H1 (cell line): ENCODE results near the gene ZDHHC17. TPM values are rescaled to one million over a fixed set of nuclear protein-coding genes. Genes with fewer than 3 reads are reported as not detected.

Experiments used
- CTCF ChIA-PET: fragments of 300-600 bp; sonication (Branson Sonifier 250); formaldehyde crosslinking; loops from one replicate; lab custom pipeline; 2021; ENCODE audit not compliant: partially characterized antibody; lab: Charles Lee
- POLR2A ChIA-PET: fragments of 300-600 bp; sonication (Branson Sonifier 250); formaldehyde crosslinking; loops from one replicate; lab custom pipeline; 2021; ENCODE audit warnings: inconsistent platforms; ENCODE audit not compliant: partially characterized antibody; lab: Charles Lee
- DNase-seq, 2 experiments: peaks; one replicate each; pipeline versions ENCODE4 v3.0.0 to v3.0.0-alpha.2; 2010 to 2022; ENCODE audit warnings: low spot score in 2 of 2, low read depth in 1 of 2, mixed read lengths in 1 of 2
- FAIRE-seq: peaks from 2 replicates; lab custom pipeline; 2011; peaks lifted over from hg19 to GRCh38; lab: Jason Lieb, UNC
- H2AFZ ChIP-seq: 2 replicates; pipeline ENCODE4 v1.8.1; 2012; ENCODE audit warnings: low read length, inconsistent platforms
- H2AK5ac ChIP-seq: 2 replicates; pipeline ENCODE4 v1.6.1; 2013; ENCODE audit warnings: low read depth, low read length
- H2BK120ac ChIP-seq: replicated peaks from 2 replicates; pipeline ENCODE3; 2013; ENCODE audit warnings: low read depth, low read length, inconsistent platforms
- H2BK12ac ChIP-seq: 2 replicates; pipeline ENCODE4 v1.6.1; 2013; ENCODE audit warnings: low read depth, low read length
- H2BK15ac ChIP-seq: 2 replicates; pipeline ENCODE4 v1.6.1; 2013; ENCODE audit warnings: low read length
- H2BK20ac ChIP-seq: 2 replicates; pipeline ENCODE4 v1.6.1; 2013; ENCODE audit warnings: low read length
- H2BK5ac ChIP-seq: 2 replicates; pipeline ENCODE4 v1.6.1; 2013; ENCODE audit warnings: low read depth, low read length
- H3K14ac ChIP-seq: 2 replicates; pipeline ENCODE4 v1.6.1; 2013; ENCODE audit warnings: inconsistent platforms; ENCODE audit not compliant: insufficient read length
- H3K18ac ChIP-seq: 2 replicates; pipeline ENCODE4 v1.6.1; 2013; ENCODE audit warnings: low read length; ENCODE audit errors: extremely low read depth
- H3K23ac ChIP-seq: 2 replicates; pipeline ENCODE4 v1.6.1; 2013; ENCODE audit warnings: inconsistent platforms; ENCODE audit not compliant: insufficient read length
- H3K23me2 ChIP-seq: 2 replicates; pipeline ENCODE4 v1.6.1; 2013; ENCODE audit warnings: low read depth, low read length
- H3K27ac ChIP-seq: 2 replicates; pipeline ENCODE4 v1.6.1; 2011; ENCODE audit warnings: low read depth, low read length, inconsistent platforms
- H3K27me3 ChIP-seq, 4 experiments: replicated peaks in 1 of 4; 1 replicate in 1 of 4; 2 replicates in 3 of 4; pipeline versions ENCODE4 v1.6.1 to v1.8.1; 2011 to 2013; ENCODE audit warnings: low read length in 3 of 4, mild to moderate bottlenecking in 3 of 4, inconsistent platforms in 2 of 4, mixed read lengths in 2 of 4, moderate library complexity in 1 of 4; ENCODE audit not compliant: control insufficient read depth in 3 of 4, insufficient read depth in 3 of 4; ENCODE audit errors: extremely low read depth in 1 of 4
- H3K36me3 ChIP-seq, 4 experiments: 2 replicates each; pipeline versions ENCODE4 v1.6.1 to v1.8.1; 2011 to 2013; ENCODE audit warnings: mild to moderate bottlenecking in 4 of 4, low read length in 3 of 4, moderate library complexity in 2 of 4, control low read depth in 1 of 4, inconsistent platforms in 1 of 4; ENCODE audit not compliant: insufficient read depth in 4 of 4, control insufficient read depth in 2 of 4
- H3K4ac ChIP-seq: replicated peaks from 2 replicates; pipeline ENCODE3; 2013; ENCODE audit warnings: low read length, low read depth, mixed read lengths, inconsistent platforms; ENCODE audit not compliant: insufficient read length
- H3K4me1 ChIP-seq, 4 experiments: replicated peaks in 1 of 4; 1 replicate in 1 of 4; 2 replicates in 3 of 4; pipeline versions ENCODE4 v1.6.1 to v1.8.1; 2011 to 2013; ENCODE audit warnings: low read length in 3 of 4, inconsistent platforms in 2 of 4, mixed read lengths in 1 of 4; ENCODE audit not compliant: insufficient read depth in 4 of 4, control insufficient read depth in 3 of 4
- H3K4me2 ChIP-seq, 2 experiments: 2 replicates each; pipeline versions ENCODE4 v1.6.1 to v1.8.1; 2011 to 2013; ENCODE audit warnings: low read depth in 2 of 2, low read length in 2 of 2, control low read depth in 1 of 2, inconsistent platforms in 1 of 2, mild to moderate bottlenecking in 1 of 2; ENCODE audit not compliant: insufficient read depth in 1 of 2
- H3K4me3 ChIP-seq, 4 experiments: fragments of 200-600, 300-600 bp in 1 of 4; sonication (generic), shearing (Covaris generic), sonication (Bioruptor Twin) in 1 of 4; 2 replicates each; pipeline versions ENCODE4 v1.5.1 to v1.8.1; 2011 to 2016; ENCODE audit warnings: low read length in 4 of 4, low read depth in 3 of 4, control low read depth in 2 of 4, inconsistent platforms in 2 of 4, mild to moderate bottlenecking in 2 of 4, mixed read lengths in 1 of 4, moderate library complexity in 1 of 4; ENCODE audit not compliant: insufficient read depth in 2 of 4; ENCODE audit errors: extremely low read depth in 1 of 4
- H3K56ac ChIP-seq: replicated peaks from 2 replicates; pipeline ENCODE3; 2013; ENCODE audit warnings: low read depth, mild to moderate bottlenecking, mixed read lengths, low read length, inconsistent platforms; ENCODE audit not compliant: insufficient read length
- H3K79me1 ChIP-seq: 2 replicates; pipeline ENCODE4 v1.6.1; 2013; ENCODE audit warnings: low read depth, low read length, control low read depth
- H3K79me2 ChIP-seq, 2 experiments: 2 replicates each; pipeline versions ENCODE4 v1.6.1 to v1.8.1; 2012 to 2013; ENCODE audit warnings: low read length in 2 of 2, mild to moderate bottlenecking in 2 of 2, inconsistent platforms in 1 of 2; ENCODE audit not compliant: insufficient read depth in 2 of 2, control insufficient read depth in 1 of 2
- H3K9ac ChIP-seq, 4 experiments: replicated peaks in 1 of 4; 1 replicate in 1 of 4; 2 replicates in 3 of 4; pipeline versions ENCODE4 v1.6.1 to v1.8.1; 2011 to 2013; ENCODE audit warnings: low read depth in 3 of 4, low read length in 3 of 4, control low read depth in 2 of 4, mild to moderate bottlenecking in 2 of 4, moderate library complexity in 2 of 4, inconsistent platforms in 1 of 4; ENCODE audit errors: extremely low read depth in 1 of 4
- H3K9me3 ChIP-seq, 2 experiments: 2 replicates each; pipeline versions ENCODE4 v1.6.1 to v1.8.1; 2012 to 2013; ENCODE audit warnings: mild to moderate bottlenecking in 2 of 2, moderate library complexity in 2 of 2, control low read depth in 1 of 2, inconsistent platforms in 1 of 2, low read depth in 1 of 2, low read length in 1 of 2, mixed read lengths in 1 of 2; ENCODE audit not compliant: insufficient read depth in 2 of 2
- H4K20me1 ChIP-seq, 2 experiments: replicated peaks in 1 of 2; 2 replicates each; pipeline versions ENCODE3 to v1.8.1; 2011 to 2013; ENCODE audit warnings: inconsistent platforms in 2 of 2, low read length in 2 of 2, mild to moderate bottlenecking in 1 of 2; ENCODE audit not compliant: insufficient read depth in 2 of 2, control insufficient read depth in 1 of 2
- H4K5ac ChIP-seq: 2 replicates; pipeline ENCODE4 v1.6.1; 2013; ENCODE audit warnings: low read length, low read depth, mixed read lengths, inconsistent platforms; ENCODE audit not compliant: insufficient read length
- H4K8ac ChIP-seq: 2 replicates; pipeline ENCODE4 v1.8.0; 2013; ENCODE audit warnings: mild to moderate bottlenecking, moderate library complexity, low read length, inconsistent platforms; ENCODE audit not compliant: insufficient read depth; ENCODE audit errors: extremely low read depth
- H4K91ac ChIP-seq: replicated peaks from 2 replicates; pipeline ENCODE3; 2013; ENCODE audit warnings: low read length, mixed read lengths, inconsistent platforms; ENCODE audit not compliant: insufficient read length
- CTCF ChIP-seq, 3 experiments: IDR thresholded peaks; 1 replicate in 2 of 3; 2 replicates in 1 of 3; pipeline versions ENCODE4 v1.5.1 to v1.6.1; 2011; ENCODE audit warnings: low read length in 3 of 3, mild to moderate bottlenecking in 3 of 3, inconsistent platforms in 2 of 3, low read depth in 1 of 3, moderate library complexity in 1 of 3; ENCODE audit not compliant: insufficient read depth in 1 of 3; ENCODE audit errors: control extremely low read depth in 1 of 3
- EZH2 ChIP-seq: fragments of 200-600 bp; sonication (generic); IDR thresholded peaks from 2 replicates; pipeline ENCODE4 v1.7.1; 2012; ENCODE audit warnings: low read depth, mild to moderate bottlenecking, moderate library complexity, low read length, inconsistent platforms; ENCODE audit not compliant: severe bottlenecking
- HDAC6 ChIP-seq: IDR thresholded peaks from one replicate; pipeline ENCODE4 v1.7.1; 2012; ENCODE audit warnings: low read depth, mild to moderate bottlenecking, inconsistent platforms, low read length, moderate library complexity
- POU5F1 ChIP-seq: IDR thresholded peaks from 2 replicates; pipeline ENCODE4 v1.6.1; 2011; ENCODE audit warnings: low read depth, mild to moderate bottlenecking, low read length, moderate library complexity
- RFX5 ChIP-seq: IDR thresholded peaks from 2 replicates; pipeline ENCODE4 v1.6.1; 2011; ENCODE audit warnings: low read depth, low read length, improper control_type of control experiment, borderline replicate concordance
- RNF2 ChIP-seq: fragments of 200-900, 300-1000 bp; sonication (generic); IDR thresholded peaks from 2 replicates; pipeline ENCODE4 v1.7.1; 2016; ENCODE audit warnings: borderline replicate concordance, low read depth, mild to moderate bottlenecking, antibody characterized with exemption, low read length; ENCODE audit not compliant: poor library complexity, severe bottlenecking; ENCODE audit errors: missing control alignments
- SIN3A ChIP-seq, 2 experiments: IDR thresholded peaks in 1 of 2; conservative IDR thresholded peaks in 1 of 2; 2 replicates each; pipeline ENCODE4 v1.6.1; 2011 to 2012; ENCODE audit warnings: low read length in 2 of 2, improper control_type of control experiment in 1 of 2, low read depth in 1 of 2, mild to moderate bottlenecking in 1 of 2
- SP4 ChIP-seq: IDR thresholded peaks from 2 replicates; pipeline ENCODE4 v1.6.1; 2012; ENCODE audit warnings: low read length, inconsistent platforms
- USF2 ChIP-seq: IDR thresholded peaks from 2 replicates; pipeline ENCODE4 v1.6.1; 2011; ENCODE audit warnings: low read length, improper control_type of control experiment
- whole genome bisulfite sequencing, 2 experiments: shearing (Covaris generic) in 1 of 2; methylation state at CpG; one replicate each; pipeline versions ENCODE4 v1.1.6 to v1.1.7; 2013 to 2015; ENCODE audit warnings: low lambda C conversion rate in 2 of 2, mixed read lengths in 2 of 2, inconsistent platforms in 1 of 2, low coverage in 1 of 2, missing lambda C conversion rate in 1 of 2; ENCODE audit not compliant: insufficient replicate concordance in 2 of 2, insufficient coverage in 1 of 2, insufficient read length in 1 of 2; ENCODE audit errors: extremely low coverage in 1 of 2, missing lambda C conversion rate in 1 of 2; 5-methylcytosine and 5-hydroxymethylcytosine counted together
- polyA plus RNA-seq, 7 experiments: library from polyadenylated mRNA; depleted of rRNA in 3 of 7; stranded (reverse) in 5 of 7; unstranded in 2 of 7; fragments of >200 nt in 5 of 7; fragments of 200-250 nt in 2 of 7; gene quantifications; 1 replicate in 5 of 7; 2 replicates in 1 of 7; 4 replicates in 1 of 7; pipeline versions ENCODE4 v1.2.1 to v1.2.3, GENCODE V29; 2011 to 2013; ENCODE audit warnings: missing spikeins in 2 of 7, mixed read lengths in 2 of 7
- total RNA-seq: library from RNA; stranded (reverse); fragmentation: NEBNext Ultra II Directional; extraction: Animal tissue kit (Norgen Biotek cat#: 25700); gene quantifications from 2 replicates; pipeline ENCODE4 v1.2.1, GENCODE V29; 2021

The ZDHHC17 gene
- total and polyA plus RNA-seq, 2 of the 8 experiments (the other 6 are each of a cell fraction or from before 2014, with no cell fraction given), result 27.6 to 28.9 TPM

- H3K14ac ChIP-seq, result no peak overlapping the region
- H3K56ac ChIP-seq, result no peak overlapping the region
- H3K23ac ChIP-seq, result no peak overlapping the region
- H3K79me1 ChIP-seq, result peaks cover 2% of the 10 kb centered on the region; the same call in 1 of the 2 replicates
- TF ChIP-seq RFX5 (no peak), EZH2 (no peak), HDAC6 (no peak), SIN3A (conservative IDR thresholded peaks at IDR 0.05 in 1 of 2, IDR thresholded peaks at IDR 0.05 in 1 of 2; ENCODE audit: low read depth in 1 of 2, low read length in 2 of 2) (no peak), USF2 (no peak), RNF2 (no peak), SP4 (no peak), CTCF (IDR thresholded peaks at IDR 0.05; ENCODE audit: control extremely low read depth in 1 of 3, insufficient read depth in 1 of 3, low read depth in 1 of 3, low read length in 3 of 3) (no peak), POU5F1 (no peak)
- no peak for DNase-seq
- H3K4me2 ChIP-seq, result no peak overlapping the region
- peaks cover 0 to 1% (median 0%) of the 10 kb centered on the region in 4 experiments; a peak in 1 of 7 replicates for H3K27me3 ChIP-seq
- no peak overlapping the region for H2BK120ac ChIP-seq
- no peak overlapping the region for H4K5ac ChIP-seq
- H4K20me1 ChIP-seq, result no peaks in the 10 kb centered on the region
- no peak overlapping the region for H3K4ac ChIP-seq
- no peak overlapping the region for H2AFZ ChIP-seq
- no peaks in the 10 kb centered on the region; the same call in 1 of the 2 replicates for H3K23me2 ChIP-seq
- no peak overlapping the region for H4K91ac ChIP-seq
- 98% methylated on average over 4 of the region's 4 CpGs; no CpG with 5 or more reads in 1 of the 2 experiments for WGBS, 2 experiments
- H3K79me2 ChIP-seq, result peaks cover 0 to 55% of the 10 kb centered on the region in 2 experiments; a peak in 3 of 4 replicates
- H3K18ac ChIP-seq, result no peak overlapping the region
- H3K9me3 ChIP-seq, result no peaks in the 10 kb centered on the region
- H2BK20ac ChIP-seq, result no peak overlapping the region
- H3K9ac ChIP-seq, result no peak overlapping the region
- no peak overlapping the region for H2BK15ac ChIP-seq
- ChIA-PET POLR2A (no interaction called here), CTCF (interaction anchor here (1.7 kb wide), 1 partner anchor 8 kb away, joined by 5 read pairs; no protein-coding TSS in a partner anchor)
- no peak for FAIRE-seq
- no peak overlapping the region for H2BK12ac ChIP-seq
- peaks cover 0 to 10% (median 0%) of the 10 kb centered on the region in 4 experiments; a peak in 2 of 8 replicates for H3K36me3 ChIP-seq
- H4K8ac ChIP-seq, result no peak overlapping the region
- H3K27ac ChIP-seq, result no peak overlapping the region
- H2BK5ac ChIP-seq, result no peak overlapping the region
- H3K4me3 ChIP-seq, result no peak overlapping the region
- no peaks in the 10 kb centered on the region for H3K4me1 ChIP-seq
- H2AK5ac ChIP-seq, result no peak overlapping the region
Observed at GRCh38 chr12:76798864-76799263, 34.9 kb downstream of the ZDHHC17 start.
